Activated gamma-delta T cell (primary cell): ENCODE measurements around the gene C1QL1.

Experiments used
- DNase-seq: peaks from one replicate; lab custom pipeline; 2025; lab: John Stamatoyannopoulos, UW
- total RNA-seq, 2 donors: gene quantifications; one replicate each; lab custom pipeline; 2026; lab: John Stamatoyannopoulos, UW

Gene C1QL1
- total RNA-seq, result 0.05 to 0.13 reads per million in 2 donors

- DNase-seq, result peak; percentile 72
Observed at GRCh38 chr17:44968225-44969143, at the start of gene C1QL1. Gene C1QL1, minus strand, starts transcription at chr17:44968303. Its CDS starts 255 bp downstream, at chr17:44968048.

- DNase-seq, result no peak
Observed at GRCh38 chr17:45016823-45017222, 48.7 kb upstream of the C1QL1 start.

- no peak for DNase-seq
Observed at GRCh38 chr17:45016237-45016636, 48.1 kb upstream of the C1QL1 start.

- DNase-seq, result no peak
Observed at GRCh38 chr17:45013021-45013997, 45.2 kb upstream of the C1QL1 start.

DNA sequence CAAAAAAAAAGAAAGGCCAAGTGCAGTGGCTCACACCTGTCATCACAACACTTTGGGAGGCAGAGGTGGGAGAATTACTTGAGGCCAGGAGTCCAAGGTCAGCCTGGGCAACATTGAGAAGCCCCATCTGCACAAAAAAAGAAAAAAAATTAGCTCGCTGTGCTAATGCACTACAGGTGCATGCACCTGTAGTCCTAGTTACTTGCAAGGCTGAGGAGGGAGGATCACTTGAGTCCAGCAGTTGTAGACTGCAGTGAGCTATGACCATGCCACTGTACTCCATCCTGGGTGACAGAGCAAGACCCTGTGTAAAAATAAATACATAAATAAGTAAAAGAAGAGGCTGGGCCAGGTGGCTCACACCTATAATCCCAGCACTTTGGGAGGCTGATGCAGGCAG, 43.7 kb upstream of the C1QL1 start:
- no peak for DNase-seq

GRCh38 chr17:45009676-45010467, 41.8 kb upstream of the C1QL1 start:
- DNase-seq, result no peak

GRCh38 chr17:45008216-45008615, 40.1 kb upstream of the C1QL1 start:
- DNase-seq, result no peak

GRCh38 chr17:45006927-45007461, 38.9 kb upstream of the C1QL1 start:
- DNase-seq, result no peak

DNA sequence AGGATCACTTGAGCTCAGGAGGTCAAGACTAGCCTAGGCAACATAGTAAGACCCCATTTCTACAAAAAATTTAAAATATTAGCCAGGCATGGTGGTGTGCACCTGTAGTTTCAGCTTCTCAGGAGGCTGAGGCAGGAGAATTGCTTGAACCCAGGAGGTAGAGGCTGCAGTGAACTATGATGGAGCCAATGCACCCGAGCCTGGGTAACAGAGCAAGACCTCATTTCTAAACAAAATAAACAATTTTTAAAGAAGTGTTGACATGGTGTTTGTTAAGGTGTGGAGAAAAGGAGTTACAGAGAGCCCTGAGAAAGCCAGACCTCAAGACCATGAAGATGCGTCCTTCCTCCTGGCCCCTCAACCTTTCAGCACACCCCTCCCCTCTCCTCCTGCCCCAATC, 37.6 kb upstream of the C1QL1 start:
- DNase-seq, result no peak

DNA sequence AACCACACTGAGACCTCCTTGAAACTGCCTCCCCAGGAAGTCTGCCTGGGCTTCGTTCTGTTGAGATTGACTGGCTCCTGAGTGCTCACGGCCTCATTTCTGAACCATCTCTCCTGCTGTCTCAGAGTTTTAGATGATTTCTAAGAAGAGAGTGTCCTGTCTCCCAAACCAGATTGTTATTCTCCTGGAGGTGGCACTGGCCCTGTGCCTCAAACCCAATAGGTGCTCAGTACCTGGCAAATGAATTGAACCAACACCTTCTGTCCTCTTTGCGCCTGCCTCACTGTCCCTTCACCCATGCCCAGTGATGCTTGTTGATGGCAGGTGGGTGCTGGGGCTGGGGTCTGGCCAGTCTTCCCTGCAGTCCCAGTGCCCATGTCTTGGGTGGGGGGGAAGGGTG, 36.3 kb upstream of the C1QL1 start:
- DNase-seq, result no peak

GRCh38 chr17:45003877-45004276, 35.8 kb upstream of the C1QL1 start:
- DNase-seq, result no peak

GRCh38 chr17:45001310-45001709, 33.2 kb upstream of the C1QL1 start:
- no peak for DNase-seq

GRCh38 chr17:44999433-44999832, 31.3 kb upstream of the C1QL1 start:
- DNase-seq, result no peak

DNA sequence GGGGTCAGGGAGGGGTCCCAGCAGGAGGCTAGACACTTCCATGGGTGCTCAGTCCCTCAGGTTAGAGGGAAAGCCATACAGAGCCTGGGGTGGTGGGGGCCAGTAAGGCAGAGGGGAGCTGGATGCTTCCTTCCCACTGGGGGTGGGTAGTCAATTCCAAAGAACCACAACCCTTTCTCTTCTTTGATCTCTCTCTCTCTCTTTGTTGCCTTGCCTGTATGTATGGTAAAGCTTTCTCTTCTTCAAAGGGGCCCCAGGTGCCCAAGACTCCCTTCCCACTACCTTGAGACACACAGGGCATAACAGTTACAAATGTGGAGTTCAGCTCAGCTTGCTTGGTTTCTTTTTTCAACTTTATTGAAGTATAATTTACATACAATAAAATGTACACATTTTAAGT, 30.5 kb upstream of the C1QL1 start:
- no peak for DNase-seq

DNA sequence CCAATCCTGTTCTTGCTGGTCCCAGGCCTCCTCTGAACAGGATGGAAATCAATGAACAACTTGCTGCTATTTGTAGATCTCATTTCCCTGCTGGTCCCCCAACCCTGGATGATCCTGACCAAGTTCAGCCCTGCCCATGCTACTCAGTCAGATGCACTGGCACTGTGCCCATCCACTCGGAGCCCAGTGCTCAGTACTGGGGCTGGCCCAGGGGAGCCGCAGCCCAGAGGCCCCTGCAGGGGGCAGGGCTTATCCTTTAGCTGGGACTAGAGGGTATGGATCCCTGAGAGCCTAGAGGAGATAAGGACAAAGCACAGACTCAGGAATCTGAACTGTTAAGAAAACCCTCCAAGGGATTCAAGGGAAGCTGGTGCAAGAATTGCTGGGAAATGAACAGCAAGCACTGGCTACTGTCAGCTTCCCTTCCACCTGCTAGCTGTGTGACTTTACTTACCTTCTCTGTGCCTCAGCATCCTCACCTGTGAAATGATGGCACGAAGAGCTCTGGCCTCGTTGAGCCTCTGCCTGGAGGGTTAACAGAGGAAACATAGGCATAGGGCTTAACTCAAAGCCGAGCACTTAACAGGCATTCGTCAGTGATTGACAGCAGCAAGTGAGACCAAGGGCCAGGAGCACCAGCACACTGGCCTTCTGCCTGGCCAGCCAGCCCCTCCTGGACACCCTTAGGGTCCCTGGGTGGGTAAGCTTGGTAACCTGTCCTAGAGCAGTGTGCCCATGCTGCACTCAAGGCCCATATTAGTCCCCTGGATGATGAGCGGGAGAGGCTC, 29.8 kb upstream of the C1QL1 start:
- no peak for DNase-seq

DNA sequence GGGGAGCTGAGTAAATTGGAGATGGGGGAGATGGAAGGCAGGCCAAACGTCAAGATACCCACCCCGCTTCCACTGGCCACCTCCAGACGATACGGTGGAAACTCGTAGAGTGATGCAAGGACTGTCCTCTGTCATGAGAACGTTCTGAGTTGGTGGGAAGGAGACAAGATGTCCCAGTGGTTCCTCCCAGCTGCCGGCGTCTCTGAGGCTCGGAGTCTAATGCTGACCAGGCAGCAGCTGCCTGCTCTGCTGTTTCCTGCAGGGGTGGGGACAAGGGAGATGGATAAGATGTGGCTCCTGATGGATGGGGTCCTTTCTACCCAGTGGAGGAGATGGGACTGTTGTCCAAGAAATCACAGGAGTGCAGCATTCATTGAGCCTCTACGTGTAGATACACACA, 28.2 kb upstream of the C1QL1 start:
- DNase-seq, result no peak

GRCh38 chr17:44995436-44996001, 27.4 kb upstream of the C1QL1 start:
- no peak for DNase-seq

- no peak for DNase-seq
Observed at GRCh38 chr17:44992242-44992939, 24.3 kb upstream of the C1QL1 start.

DNA sequence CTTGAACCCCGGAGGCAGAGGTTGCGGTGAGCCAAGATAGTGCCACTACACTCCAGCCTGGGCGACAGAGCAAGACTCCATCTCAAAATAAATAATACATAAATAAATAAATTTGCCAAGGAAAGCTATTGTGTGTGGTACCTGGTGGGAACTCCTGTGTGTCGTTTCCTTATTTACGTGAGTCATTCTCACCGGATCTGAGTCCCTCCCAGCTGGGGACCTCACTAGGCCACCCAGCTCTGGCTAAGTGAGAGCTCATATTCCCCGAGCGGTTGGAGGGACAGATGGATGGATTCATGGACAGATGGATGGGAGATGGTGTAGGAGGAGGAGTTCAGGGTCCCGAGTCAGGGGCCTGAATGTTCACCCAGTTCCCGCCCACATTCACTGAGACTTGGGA, 22.9 kb upstream of the C1QL1 start:
- DNase-seq, result no peak
